GM06990 (cell line): ENCODE data around the gene KIAA0040.

Experiments used
- DNase-seq: peaks from one replicate; pipeline ENCODE4 v3.0.0-alpha.2; 2011; ENCODE audit not compliant: insufficient read length; ENCODE audit errors: extremely low read depth
- H3K27me3 ChIP-seq: replicated peaks from 2 replicates; pipeline ENCODE4 v1.6.0; 2011; ENCODE audit warnings: low read length; ENCODE audit not compliant: control insufficient read depth, insufficient read depth
- H3K36me3 ChIP-seq: 2 replicates; pipeline ENCODE4 v1.5.1; 2011; ENCODE audit warnings: low read length; ENCODE audit not compliant: control insufficient read depth, insufficient read depth
- H3K4me3 ChIP-seq: replicated peaks from 2 replicates; pipeline ENCODE4 v1.5.1; 2011; ENCODE audit warnings: low read depth, mild to moderate bottlenecking, control low read depth, low read length
- TF ChIP-seq, protein P1 (sequence below): IDR thresholded peaks from 2 replicates; pipeline ENCODE4 v1.5.1; 2011; ENCODE audit warnings: low read length, control low read depth, mild to moderate bottlenecking, inconsistent platforms; ENCODE audit not compliant: insufficient read depth, poor library complexity, severe bottlenecking

Gene KIAA0040

GRCh38 chr1:175192630-175193526 is at the start of gene KIAA0040:
TSS of gene KIAA0040 (minus strand) at chr1:175192776. CDS start at chr1:175161013, 31,763 bp downstream.
- no peaks in the 10 kb centered on the region for H3K36me3 ChIP-seq
- peak within 1 kb of the TSS; percentile 79 for H3K4me3 ChIP-seq
- TF ChIP-seq, protein P1, sequence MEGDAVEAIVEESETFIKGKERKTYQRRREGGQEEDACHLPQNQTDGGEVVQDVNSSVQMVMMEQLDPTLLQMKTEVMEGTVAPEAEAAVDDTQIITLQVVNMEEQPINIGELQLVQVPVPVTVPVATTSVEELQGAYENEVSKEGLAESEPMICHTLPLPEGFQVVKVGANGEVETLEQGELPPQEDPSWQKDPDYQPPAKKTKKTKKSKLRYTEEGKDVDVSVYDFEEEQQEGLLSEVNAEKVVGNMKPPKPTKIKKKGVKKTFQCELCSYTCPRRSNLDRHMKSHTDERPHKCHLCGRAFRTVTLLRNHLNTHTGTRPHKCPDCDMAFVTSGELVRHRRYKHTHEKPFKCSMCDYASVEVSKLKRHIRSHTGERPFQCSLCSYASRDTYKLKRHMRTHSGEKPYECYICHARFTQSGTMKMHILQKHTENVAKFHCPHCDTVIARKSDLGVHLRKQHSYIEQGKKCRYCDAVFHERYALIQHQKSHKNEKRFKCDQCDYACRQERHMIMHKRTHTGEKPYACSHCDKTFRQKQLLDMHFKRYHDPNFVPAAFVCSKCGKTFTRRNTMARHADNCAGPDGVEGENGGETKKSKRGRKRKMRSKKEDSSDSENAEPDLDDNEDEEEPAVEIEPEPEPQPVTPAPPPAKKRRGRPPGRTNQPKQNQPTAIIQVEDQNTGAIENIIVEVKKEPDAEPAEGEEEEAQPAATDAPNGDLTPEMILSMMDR = peak; percentile 26
- H3K27me3 ChIP-seq = no peaks in the 10 kb centered on the region
- DNase-seq = peak; percentile 73

DNA sequence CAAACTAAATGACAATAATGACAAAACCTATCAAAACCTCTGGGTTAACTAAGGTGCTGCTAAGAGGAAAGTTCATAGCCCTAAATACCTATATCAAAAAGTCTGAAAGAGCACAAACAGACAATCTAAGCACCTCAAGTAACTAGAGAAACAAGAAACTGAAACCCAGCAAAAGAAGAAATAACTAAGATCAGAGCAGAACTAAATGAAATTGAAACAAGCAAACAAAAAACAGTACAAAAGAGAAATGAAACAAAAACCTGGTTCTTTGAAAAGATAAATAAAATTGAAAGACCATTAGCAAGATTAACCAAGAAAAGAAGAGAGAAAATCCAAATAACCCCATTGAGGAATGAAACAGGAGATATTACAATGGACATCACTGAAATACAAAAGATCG is 44.8 kb upstream of the KIAA0040 start:
- no peak for DNase-seq
- TF ChIP-seq, protein P1 = no peak
- Histone ChIP-seq H3K27me3 (no peaks in the 10 kb centered on the region), H3K4me3 (no peak overlapping the region), H3K36me3 (no peaks in the 10 kb centered on the region)

- TF ChIP-seq, protein P1 = no peak
- H3K4me3 ChIP-seq = no peak overlapping the region
- no peaks in the 10 kb centered on the region for H3K27me3 ChIP-seq
- H3K36me3 ChIP-seq = no peaks in the 10 kb centered on the region
- DNase-seq = no peak
These were observed 42.1 kb upstream of the KIAA0040 start for GRCh38 chr1:175234639-175235038.

DNA sequence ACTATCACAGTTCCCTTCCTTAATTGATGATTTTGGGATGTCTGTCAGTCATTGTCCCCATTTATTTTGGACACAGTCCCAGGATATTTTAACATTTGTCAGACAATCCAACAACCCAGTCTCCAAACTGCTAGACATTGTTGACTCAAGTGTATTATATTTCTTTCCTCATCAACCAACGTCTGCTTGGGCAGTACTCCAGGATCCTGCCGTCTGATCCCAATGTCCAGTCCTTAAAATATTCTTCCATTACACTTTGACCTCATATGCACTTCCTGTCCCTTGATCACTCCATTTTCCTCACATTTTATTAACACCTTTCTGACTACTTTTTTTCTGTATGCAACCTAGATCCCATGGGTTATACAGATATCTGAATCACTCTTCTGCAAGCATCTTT is 39.8 kb upstream of the KIAA0040 start:
- Histone ChIP-seq H3K27me3 (no peaks in the 10 kb centered on the region), H3K4me3 (no peak overlapping the region), H3K36me3 (no peaks in the 10 kb centered on the region)
- TF ChIP-seq, protein P1 = no peak
- DNase-seq = no peak

DNA sequence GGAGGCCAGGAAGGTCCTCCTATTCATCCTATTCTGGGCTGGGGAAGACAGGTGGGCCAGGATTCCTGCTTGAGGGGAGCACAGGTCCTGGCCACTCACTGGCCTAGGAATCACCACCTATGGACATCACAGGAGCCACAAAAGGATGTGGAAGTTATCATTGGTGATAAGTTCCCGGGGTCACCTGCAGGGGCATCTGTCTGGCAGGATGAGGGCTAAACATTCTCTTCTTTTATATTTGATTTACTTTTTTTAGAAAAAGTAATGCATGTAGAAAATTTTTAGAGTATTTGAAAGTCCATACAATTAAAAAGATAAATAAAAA is 33.2 kb upstream of the KIAA0040 start:
- Histone ChIP-seq H3K36me3 (no peaks in the 10 kb centered on the region), H3K4me3 (no peak overlapping the region), H3K27me3 (no peaks in the 10 kb centered on the region)
- TF ChIP-seq, protein P1 = peak; percentile 36
- DNase-seq = no peak
